Measurements from ENCODE around the gene TSPAN1. TPM values are rescaled to one million over a fixed set of nuclear protein-coding genes. Genes with fewer than 3 reads are reported as not detected.

Gene TSPAN1
- total RNA-seq, 4 donors from 2014 or later = 4.1 to 62.8 (median 29.1) TPM

DNA sequence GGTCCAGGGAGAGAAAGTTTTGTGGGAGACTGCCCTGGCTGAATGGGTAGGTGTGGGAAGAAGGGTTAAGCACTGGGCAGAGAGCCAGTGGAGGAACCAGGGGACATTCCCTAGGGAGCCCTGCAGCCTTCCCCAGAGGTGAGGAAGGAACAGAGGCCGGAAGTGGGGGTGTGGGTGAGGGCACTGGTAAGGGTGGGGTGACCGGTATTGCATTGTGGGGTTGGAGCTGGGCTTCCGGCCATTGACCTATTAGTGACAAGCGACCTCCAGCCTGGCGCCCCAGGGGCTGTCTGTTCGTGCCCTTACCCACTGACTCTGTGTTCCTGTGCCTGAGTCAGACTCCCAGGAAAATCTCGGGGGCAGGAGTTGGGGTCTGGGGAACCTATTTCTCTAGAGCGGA, 3.5 kb upstream of the TSPAN1 start:
- no peaks in the 10 kb centered on the region for H3K4me1 ChIP-seq

DNA sequence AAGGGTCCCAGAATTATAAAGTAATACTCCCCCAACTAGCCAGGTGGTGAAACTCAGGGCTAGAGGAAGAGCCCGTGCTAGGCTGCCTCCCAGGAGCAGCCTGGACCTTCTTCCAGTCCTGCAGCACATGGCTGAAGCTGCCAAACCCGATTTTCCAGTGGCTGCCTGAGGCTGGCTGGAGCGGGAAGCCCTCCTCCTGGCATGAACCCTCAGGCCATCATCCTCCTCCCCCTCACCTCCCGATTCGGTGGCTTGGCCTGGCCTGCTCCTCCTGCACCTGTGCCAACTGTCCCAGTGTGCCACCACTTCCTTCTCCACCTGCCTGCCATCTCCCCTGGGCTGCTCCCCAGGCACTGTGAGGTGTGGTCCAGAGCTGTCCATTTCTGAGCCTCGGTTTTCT, 3.0 kb upstream of the TSPAN1 start:
- no peaks in the 10 kb centered on the region for H3K27me3 ChIP-seq
- intact Hi-C loops (cut with DNase I; ENCODE audit: low total_unique reads) = loop anchor here (10.0 kb wide), 1 partner anchor 617 kb away; the partner anchor contains the start of gene AKR1A1
- H3K27ac ChIP-seq = peak overlapping the region; percentile 41 to 54
- no peak overlapping the region for H3K4me3 ChIP-seq
- DNase-seq = no peak
- no peaks in the 10 kb centered on the region for H3K4me1 ChIP-seq
- no peaks in the 10 kb centered on the region for H3K9me3 ChIP-seq
- TF ChIP-seq POLR2A (IDR thresholded peaks at IDR 0.05) = no peak
- TF ChIP-seq, protein P1, sequence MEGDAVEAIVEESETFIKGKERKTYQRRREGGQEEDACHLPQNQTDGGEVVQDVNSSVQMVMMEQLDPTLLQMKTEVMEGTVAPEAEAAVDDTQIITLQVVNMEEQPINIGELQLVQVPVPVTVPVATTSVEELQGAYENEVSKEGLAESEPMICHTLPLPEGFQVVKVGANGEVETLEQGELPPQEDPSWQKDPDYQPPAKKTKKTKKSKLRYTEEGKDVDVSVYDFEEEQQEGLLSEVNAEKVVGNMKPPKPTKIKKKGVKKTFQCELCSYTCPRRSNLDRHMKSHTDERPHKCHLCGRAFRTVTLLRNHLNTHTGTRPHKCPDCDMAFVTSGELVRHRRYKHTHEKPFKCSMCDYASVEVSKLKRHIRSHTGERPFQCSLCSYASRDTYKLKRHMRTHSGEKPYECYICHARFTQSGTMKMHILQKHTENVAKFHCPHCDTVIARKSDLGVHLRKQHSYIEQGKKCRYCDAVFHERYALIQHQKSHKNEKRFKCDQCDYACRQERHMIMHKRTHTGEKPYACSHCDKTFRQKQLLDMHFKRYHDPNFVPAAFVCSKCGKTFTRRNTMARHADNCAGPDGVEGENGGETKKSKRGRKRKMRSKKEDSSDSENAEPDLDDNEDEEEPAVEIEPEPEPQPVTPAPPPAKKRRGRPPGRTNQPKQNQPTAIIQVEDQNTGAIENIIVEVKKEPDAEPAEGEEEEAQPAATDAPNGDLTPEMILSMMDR (IDR thresholded peaks at IDR 0.05) = no peak
- H3K36me3 ChIP-seq = no peaks in the 10 kb centered on the region

More for the DNA sequence above, 3.5 kb upstream of the TSPAN1 start:
- H3K9me3 ChIP-seq = no peaks in the 10 kb centered on the region
- no peaks in the 10 kb centered on the region for H3K27me3 ChIP-seq
- TF ChIP-seq, protein P1 (IDR thresholded peaks at IDR 0.05) = no peak
- TF ChIP-seq POLR2A (IDR thresholded peaks at IDR 0.05) = no peak
- DNase-seq = peak in 1 of 2 donors; percentile 39
- no peaks in the 10 kb centered on the region for H3K36me3 ChIP-seq
- peak overlapping the region; percentile 41 to 54 for H3K27ac ChIP-seq
- intact Hi-C loops (cut with DNase I; ENCODE audit: low total_unique reads) = loop anchor here (10.0 kb wide), 1 partner anchor 617 kb away; the partner anchor contains the start of gene AKR1A1
- H3K4me3 ChIP-seq = no peak overlapping the region

DNA sequence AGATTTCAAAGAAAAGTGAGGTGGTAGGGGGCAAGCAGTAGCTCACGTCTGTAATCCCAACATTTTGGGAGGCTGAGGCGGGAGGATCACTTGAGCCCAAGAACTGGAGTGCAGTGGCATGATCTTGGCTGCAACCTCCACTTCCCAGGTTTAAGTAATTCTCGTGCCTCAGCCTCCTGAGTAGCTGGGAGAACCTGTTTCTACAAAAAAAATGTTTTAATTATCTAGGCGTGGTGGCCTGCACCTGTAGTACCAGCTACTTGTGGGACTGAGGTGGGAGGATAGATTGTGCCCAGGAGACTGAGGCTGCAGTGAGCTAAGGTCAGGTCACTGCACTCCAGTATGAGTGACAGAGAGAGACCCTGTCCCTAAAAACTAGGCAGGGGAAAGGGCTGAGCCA, 2.6 kb upstream of the TSPAN1 start:
- no peak for TF ChIP-seq POLR2A (IDR thresholded peaks at IDR 0.05)
- TF ChIP-seq, protein P1 (IDR thresholded peaks at IDR 0.05) = no peak
- no peaks in the 10 kb centered on the region for H3K4me1 ChIP-seq
- DNase-seq = no peak
- no peaks in the 10 kb centered on the region for H3K27me3 ChIP-seq
- peak overlapping the region in 1 of 2 donors; percentile 54 for H3K27ac ChIP-seq
- H3K9me3 ChIP-seq = no peaks in the 10 kb centered on the region
- intact Hi-C loops (cut with DNase I; ENCODE audit: low total_unique reads) = loop anchor here (10.0 kb wide), 1 partner anchor 618 kb away; the partner anchor contains the start of gene AKR1A1
- H3K4me3 ChIP-seq = no peak overlapping the region
- H3K36me3 ChIP-seq = no peaks in the 10 kb centered on the region

DNA sequence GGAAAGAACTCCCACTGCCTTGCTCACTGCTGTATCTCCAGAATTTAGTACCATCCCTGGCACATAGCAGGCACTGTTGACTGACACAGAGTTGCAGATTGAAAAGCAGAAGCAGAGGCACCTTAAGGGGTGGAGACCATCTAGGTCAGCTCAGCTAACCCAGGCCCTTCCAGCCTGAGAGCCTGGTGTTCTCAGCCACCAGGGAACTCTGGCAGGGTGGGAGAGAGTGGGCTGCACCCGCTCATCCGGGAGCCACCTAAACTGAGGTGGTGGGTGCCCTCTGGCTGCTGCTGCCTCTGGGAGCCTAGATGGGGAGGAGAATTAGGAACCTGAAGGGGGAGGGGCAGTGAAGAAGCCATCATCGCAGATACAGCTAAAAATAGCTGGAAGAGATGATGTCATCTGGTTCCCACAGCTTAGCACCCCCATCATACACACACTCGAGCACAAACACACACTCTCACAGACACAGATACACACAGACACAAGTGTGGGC, 1.5 kb upstream of the TSPAN1 start:
- no peaks in the 10 kb centered on the region for H3K4me1 ChIP-seq
- H3K27ac ChIP-seq = peak overlapping the region; percentile 54 to 65
- H3K4me3 ChIP-seq = no peak overlapping the region
- H3K27me3 ChIP-seq = no peaks in the 10 kb centered on the region
- DNase-seq = no peak
- no peaks in the 10 kb centered on the region for H3K36me3 ChIP-seq
- no peak for TF ChIP-seq POLR2A (IDR thresholded peaks at IDR 0.05)
- TF ChIP-seq, protein P1 (IDR thresholded peaks at IDR 0.05) = no peak
- intact Hi-C loops (cut with DNase I; ENCODE audit: low total_unique reads) = loop anchor here (10.0 kb wide), 1 partner anchor 619 kb away; the partner anchor contains the start of gene AKR1A1
- no peaks in the 10 kb centered on the region for H3K9me3 ChIP-seq

DNA sequence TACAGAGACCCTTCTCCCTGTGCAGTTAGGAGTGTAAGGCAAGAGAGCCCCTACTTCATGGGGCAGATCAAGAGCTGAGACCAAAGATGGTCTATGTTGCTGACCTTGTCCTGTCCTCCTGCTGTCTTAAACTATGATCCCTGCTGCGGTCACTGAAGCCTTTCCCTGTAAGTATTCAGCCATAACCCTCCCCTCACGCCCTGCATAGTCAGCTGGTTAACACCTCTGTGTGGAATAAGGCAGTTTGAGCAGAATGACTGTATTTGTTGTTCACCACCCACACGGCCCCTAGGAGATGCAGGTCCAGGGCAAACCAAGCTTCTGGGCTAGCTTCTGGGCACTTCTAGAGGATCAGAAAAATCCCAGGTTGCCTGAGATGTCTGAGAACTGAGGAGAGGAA, 356 bp downstream of the TSPAN1 start:
- Histone ChIP-seq H3K27ac (peak overlapping the region; percentile 50 to 65), H3K27me3 (no peaks in the 10 kb centered on the region), H3K36me3 (no peaks in the 10 kb centered on the region), H3K4me3 (no peak overlapping the region), H3K4me1 (no peaks in the 10 kb centered on the region), H3K9me3 (no peaks in the 10 kb centered on the region)
- DNase-seq = no peak
- no peak for TF ChIP-seq POLR2A (IDR thresholded peaks at IDR 0.05)
- TF ChIP-seq, protein P1 (IDR thresholded peaks at IDR 0.05) = no peak
- intact Hi-C loops (cut with DNase I; ENCODE audit: low total_unique reads) = loop anchor here (10.0 kb wide), 1 partner anchor 620 kb away; the partner anchor contains the start of gene AKR1A1

Data from uterus (tissue), 4 donors.